ENCODE measurements around the gene GCNA. TPM values are rescaled to one million over a fixed set of nuclear protein-coding genes. Genes with fewer than 3 reads are reported as not detected.
"Not testable (repeated sequence)": the region's sequence is repeated elsewhere in the genome, so short reads cannot be mapped to it uniquely, and the experiment has no call there.

The GCNA gene
- total and polyA plus RNA-seq, 2 of the 13 experiments (the other 11 are each of a cell fraction or from before 2014, with no cell fraction given), result 0.38 to 0.66 TPM

GRCh38 chrX:71640002-71640401 is 61.8 kb downstream of the GCNA start (continued):
- TF ChIP-seq TBL1XR1 (IDR thresholded peaks at IDR 0.05; ENCODE audit: borderline replicate concordance, low read length, partially characterized antibody) (no peak), REST (IDR thresholded peaks at IDR 0.05; ENCODE audit: borderline replicate concordance in 1 of 2, low read depth in 1 of 2, low read length in 2 of 2) (no peak), SAFB2 (CRISPR knock-in tag; IDR thresholded peaks at IDR 0.05; ENCODE audit: borderline replicate concordance, low read depth) (no peak), ZNF770 (CRISPR knock-in tag; IDR thresholded peaks at IDR 0.05) (no peak)

- H4K20me1 ChIP-seq (ENCODE audit: insufficient read depth, low read length); POLR2A ChIA-PET; DNase-seq (ENCODE audit: low spot score); H3K4me2 ChIP-seq (ENCODE audit: low read depth, low read length); intact Hi-C loops (cut with micrococcal nuclease; ENCODE audit: unreplicated experiment); H3K79me2 ChIP-seq (ENCODE audit: insufficient read depth, low read length); H3K27ac ChIP-seq (ENCODE audit: extremely low read length, insufficient read depth, low read length); BruUV-seq (replicated peaks); H3K9ac ChIP-seq (ENCODE audit: insufficient read depth, low read depth, low read length); H3K9me3 ChIP-seq (ENCODE audit: low read length); H3K36me3 ChIP-seq (replicated peaks in 1 of 2; ENCODE audit: control insufficient read depth in 1 of 2, insufficient read depth in 2 of 2, low read length in 2 of 2); in situ Hi-C loops (cut with HindIII; ENCODE audit: extremely low pct_ligation_motif_present, low pct_unique_long_range_greater_than_20kb); H3K4me1 ChIP-seq (ENCODE audit: insufficient read depth, low read length); FAIRE-seq; H2AFZ ChIP-seq (ENCODE audit: low read length); H3K4me3 ChIP-seq (replicated peaks in 1 of 3; ENCODE audit: insufficient read depth in 1 of 3, low read depth in 2 of 3, low read length in 3 of 3); H3K27me3 ChIP-seq (ENCODE audit: control insufficient read depth in 1 of 2, insufficient read depth in 2 of 2, low read length in 2 of 2); ATAC-seq; CTCF ChIA-PET (ENCODE audit: low intra/inter-chr PET ratio, low total read pairs): not testable (repeated sequence)
- peak; percentile 86 for TF ChIP-seq ZNF652 (CRISPR knock-in tag; IDR thresholded peaks at IDR 0.05; ENCODE audit: borderline replicate concordance, low read depth)
- WGBS (ENCODE audit: low lambda C conversion rate), result 0% methylated on average over 3 of the region's 6 CpGs
Observed at GRCh38 chrX:71644406-71644805, 66.2 kb downstream of the GCNA start.
